Thymus (tissue), 11 donors: ENCODE measurements around the gene LOC128125822. TPM values are rescaled to one million over a fixed set of nuclear protein-coding genes. Genes with fewer than 3 reads are reported as not detected.

Experiments used
- DNase-seq, 9 donors: peaks; one replicate each; pipeline ENCODE4 v3.0.0-alpha.2; 2013; ENCODE audit warnings: low spot score in 9 of 9, low read depth in 6 of 9, missing footprints in 1 of 9
- H3K27ac ChIP-seq, 2 donors: one replicate each; pipeline ENCODE4 v1.5.1; 2013; ENCODE audit warnings: control low read depth in 1 of 2, low read depth in 1 of 2, low read length in 1 of 2, mild to moderate bottlenecking in 1 of 2, moderate library complexity in 1 of 2
- H3K27me3 ChIP-seq, 2 donors: one replicate each; pipeline ENCODE4 v1.5.1; 2013; ENCODE audit warnings: low read length in 1 of 2; ENCODE audit not compliant: control insufficient read depth in 2 of 2, insufficient read depth in 1 of 2
- H3K36me3 ChIP-seq, 2 donors: one replicate each; pipeline ENCODE4 v1.5.1; 2013; ENCODE audit warnings: low read length in 1 of 2, mild to moderate bottlenecking in 1 of 2, moderate library complexity in 1 of 2; ENCODE audit not compliant: control insufficient read depth in 2 of 2, insufficient read depth in 2 of 2
- H3K4me1 ChIP-seq, 2 donors: one replicate each; pipeline ENCODE4 v1.5.1; 2013; ENCODE audit warnings: low read length in 2 of 2; ENCODE audit not compliant: control insufficient read depth in 2 of 2, insufficient read depth in 2 of 2
- H3K4me3 ChIP-seq, 2 donors: one replicate each; pipeline ENCODE4 v1.5.1; 2013; ENCODE audit warnings: low read length in 2 of 2, control low read depth in 1 of 2, mild to moderate bottlenecking in 1 of 2
- H3K9me3 ChIP-seq, 2 donors: one replicate each; pipeline ENCODE4 v1.5.1; 2013; ENCODE audit warnings: low read length in 1 of 2, mild to moderate bottlenecking in 1 of 2; ENCODE audit not compliant: control insufficient read depth in 2 of 2, insufficient read depth in 1 of 2
- WGBS: extraction: QIAGEN DNeasy Blood & Tissue Kit; methylation state at CpG from one replicate; pipeline ENCODE4 v1.1.7; 2013; 5-methylcytosine and 5-hydroxymethylcytosine counted together
- polyA plus RNA-seq: library from polyadenylated mRNA; stranded (reverse); fragments of 200-250 nt; gene quantifications from one replicate; pipeline ENCODE4 v1.2.3, GENCODE V29; 2013
- total RNA-seq: library from RNA; stranded (reverse); fragments of 120-200 nt; gene quantifications from one replicate; pipeline ENCODE4 v1.2.4, GENCODE V29; 2013
- donor health status: healthy.

Gene LOC128125822

DNA sequence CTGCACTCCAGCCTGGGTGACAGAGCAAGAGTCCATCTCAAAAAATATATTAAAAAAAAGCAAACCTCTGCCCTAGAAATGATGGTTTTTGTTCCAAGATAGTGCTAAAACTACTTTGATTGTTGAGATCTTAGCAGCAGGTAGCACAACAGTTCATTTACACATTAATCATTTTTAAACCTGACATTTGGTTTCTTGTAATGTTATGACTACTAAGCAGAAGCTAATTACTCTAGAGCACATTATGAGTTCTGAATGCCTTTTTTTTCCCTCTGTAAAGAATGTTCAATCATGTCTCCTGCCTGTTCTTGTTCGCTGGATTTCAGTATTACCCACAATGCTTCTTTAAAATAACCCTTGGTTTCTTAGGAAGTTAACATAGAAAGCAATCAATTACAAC lies 38.7 kb downstream of the LOC128125822 start:
- Histone ChIP-seq H3K27ac (no peak overlapping the region), H3K36me3 (no peaks in the 10 kb centered on the region), H3K27me3 (no peaks in the 10 kb centered on the region), H3K9me3 (no peaks in the 10 kb centered on the region), H3K4me1 (no peaks in the 10 kb centered on the region), H3K4me3 (no peak overlapping the region)
- 85% methylated on average over 1 of the region's 1 CpG for WGBS
- DNase-seq = no peak

DNA sequence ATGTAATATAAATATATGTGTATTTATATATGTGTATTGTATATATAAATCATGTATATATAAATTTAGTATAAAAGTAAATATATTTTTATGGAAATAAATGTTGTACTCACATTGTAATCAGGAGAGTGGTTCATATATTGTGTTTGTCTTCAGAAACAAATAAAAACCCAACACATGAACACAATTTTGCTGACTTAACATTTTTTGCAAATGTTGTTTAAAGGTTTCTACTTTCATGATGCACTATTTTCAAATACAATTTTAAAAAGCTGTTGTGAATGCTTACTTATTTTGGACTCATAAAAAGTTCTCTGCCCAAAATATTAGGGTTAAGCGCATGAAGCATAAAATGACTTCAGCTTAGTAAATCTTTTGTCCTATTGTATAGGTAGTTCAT lies 39.3 kb downstream of the LOC128125822 start:
- no peaks in the 10 kb centered on the region for H3K27me3 ChIP-seq
- no peak overlapping the region for H3K27ac ChIP-seq
- H3K4me3 ChIP-seq = no peak overlapping the region
- no peaks in the 10 kb centered on the region for H3K4me1 ChIP-seq
- 98% methylated on average over 1 of the region's 1 CpG for whole genome bisulfite sequencing
- no peaks in the 10 kb centered on the region for H3K9me3 ChIP-seq
- DNase-seq = no peak
- no peaks in the 10 kb centered on the region for H3K36me3 ChIP-seq

DNA sequence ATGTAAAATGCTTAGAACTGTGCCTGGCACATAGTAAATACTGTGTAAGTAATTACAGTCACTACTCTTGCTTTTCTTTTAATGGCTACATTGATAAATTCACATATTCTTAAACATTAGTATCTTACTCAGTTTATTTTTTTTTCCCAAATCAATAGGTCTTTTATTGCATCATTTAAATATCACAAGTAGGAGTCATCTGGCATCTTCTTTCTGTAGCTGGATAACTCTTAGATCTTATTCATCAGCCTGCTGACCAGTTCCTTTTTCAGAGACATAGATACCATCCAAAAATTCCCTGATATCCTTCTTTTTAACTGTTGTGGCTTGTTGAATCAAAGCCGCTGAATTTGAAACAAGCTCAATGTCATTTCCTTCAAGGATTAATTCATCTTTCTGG lies 43.3 kb downstream of the LOC128125822 start:
- DNase-seq = no peak

More for the DNA sequence above, 43.3 kb downstream of the LOC128125822 start:
- Histone ChIP-seq H3K27ac (no peak overlapping the region), H3K27me3 (no peaks in the 10 kb centered on the region), H3K4me1 (no peaks in the 10 kb centered on the region), H3K4me3 (no peak overlapping the region), H3K36me3 (no peaks in the 10 kb centered on the region), H3K9me3 (no peaks in the 10 kb centered on the region)
- WGBS = 92% methylated on average over 1 of the region's 1 CpG

Other genes with a start within 250 kb of the LOC128125822 start
- gene PTP4A1, start within 50 bp of the LOC128125822 start, total RNA-seq = 10.0 TPM
- 38.5 TPM for gene PTP4A1, start within 50 bp of the LOC128125822 start, polyA plus RNA-seq
- gene PHF3, start 63.3 kb downstream of the LOC128125822 start, total RNA-seq = 66.6 TPM
- 18.5 TPM for gene PHF3, start 63.3 kb downstream of the LOC128125822 start, polyA plus RNA-seq